Subcutaneous abdominal adipose tissue (tissue), 5 donors: ENCODE results near the gene SLC45A3.
"Not testable (repeated sequence)": the region's sequence is repeated elsewhere in the genome, so short reads cannot be mapped to it uniquely, and the experiment has no call there.

Experiments
- H3K27ac ChIP-seq: one replicate; pipeline ENCODE4 v1.7.0; 2013; ENCODE audit warnings: low read depth, mild to moderate bottlenecking, inconsistent platforms, low read length, moderate library complexity
- H3K27me3 ChIP-seq, 5 donors: one replicate each; pipeline ENCODE4 v1.7.0; 2013; ENCODE audit warnings: low read length in 5 of 5, inconsistent platforms in 1 of 5; ENCODE audit not compliant: control insufficient read depth in 5 of 5, insufficient read depth in 4 of 5
- H3K36me3 ChIP-seq, 5 donors: one replicate each; pipeline ENCODE4 v1.7.0; 2013; ENCODE audit warnings: low read length in 5 of 5; ENCODE audit not compliant: control insufficient read depth in 5 of 5, insufficient read depth in 5 of 5
- H3K4me1 ChIP-seq, 5 donors: one replicate each; pipeline ENCODE4 v1.7.0; 2013; ENCODE audit warnings: low read length in 5 of 5, mild to moderate bottlenecking in 3 of 5, moderate library complexity in 1 of 5; ENCODE audit not compliant: control insufficient read depth in 5 of 5, insufficient read depth in 5 of 5
- H3K4me3 ChIP-seq, 5 donors: one replicate each; pipeline ENCODE4 v1.7.0; 2013; ENCODE audit warnings: low read length in 5 of 5, low read depth in 1 of 5
- H3K9ac ChIP-seq, 5 donors: one replicate each; pipeline ENCODE4 v1.7.0; 2013; ENCODE audit warnings: low read length in 5 of 5, mild to moderate bottlenecking in 4 of 5, moderate library complexity in 3 of 5
- H3K9me3 ChIP-seq, 5 donors: one replicate each; pipeline ENCODE4 v1.7.0; 2013; ENCODE audit warnings: low read length in 5 of 5; ENCODE audit not compliant: control insufficient read depth in 5 of 5
- donor health status: healthy.
- donor health status: healthy.
- donor health status: healthy.
- donor health status: healthy.
- donor health status: healthy.

Gene SLC45A3, protein sequence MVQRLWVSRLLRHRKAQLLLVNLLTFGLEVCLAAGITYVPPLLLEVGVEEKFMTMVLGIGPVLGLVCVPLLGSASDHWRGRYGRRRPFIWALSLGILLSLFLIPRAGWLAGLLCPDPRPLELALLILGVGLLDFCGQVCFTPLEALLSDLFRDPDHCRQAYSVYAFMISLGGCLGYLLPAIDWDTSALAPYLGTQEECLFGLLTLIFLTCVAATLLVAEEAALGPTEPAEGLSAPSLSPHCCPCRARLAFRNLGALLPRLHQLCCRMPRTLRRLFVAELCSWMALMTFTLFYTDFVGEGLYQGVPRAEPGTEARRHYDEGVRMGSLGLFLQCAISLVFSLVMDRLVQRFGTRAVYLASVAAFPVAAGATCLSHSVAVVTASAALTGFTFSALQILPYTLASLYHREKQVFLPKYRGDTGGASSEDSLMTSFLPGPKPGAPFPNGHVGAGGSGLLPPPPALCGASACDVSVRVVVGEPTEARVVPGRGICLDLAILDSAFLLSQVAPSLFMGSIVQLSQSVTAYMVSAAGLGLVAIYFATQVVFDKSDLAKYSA

DNA sequence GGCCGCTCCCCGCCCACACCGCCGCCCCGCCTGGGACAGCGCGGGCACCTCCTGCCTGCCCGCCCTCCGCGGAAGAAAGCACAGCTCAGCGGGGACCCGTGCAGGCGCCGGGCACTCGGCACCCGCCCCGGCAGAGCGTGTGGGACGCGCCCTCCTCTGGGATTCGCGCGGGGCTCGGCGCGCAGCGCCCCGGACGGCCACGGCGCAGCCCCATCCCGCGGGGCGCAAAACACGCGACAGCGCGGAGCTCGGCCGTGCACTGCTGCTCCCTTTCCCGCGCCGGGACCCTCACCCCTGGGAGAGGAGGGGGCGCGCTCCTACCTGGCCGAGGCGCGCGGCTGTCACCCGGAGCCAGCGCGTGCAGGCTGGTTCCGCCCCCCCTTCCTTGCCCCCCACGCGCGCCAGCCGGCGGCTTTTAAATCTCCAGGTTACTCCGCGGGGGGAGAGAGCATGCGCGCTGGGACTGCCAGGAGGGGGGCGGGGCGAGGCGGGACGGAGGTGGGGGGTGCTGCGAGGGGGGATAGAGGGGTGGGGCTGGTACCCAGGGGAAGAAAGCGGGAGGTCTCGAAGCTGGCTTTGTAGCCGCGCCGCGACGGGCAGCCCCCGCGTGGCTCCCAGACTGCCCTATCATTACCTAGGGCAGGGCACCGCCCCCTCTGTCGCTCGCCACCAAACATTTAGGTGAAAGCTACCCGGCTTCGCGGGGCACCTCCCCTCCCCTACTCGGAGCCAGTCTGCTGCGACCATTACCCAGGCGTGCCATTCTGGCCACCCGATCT is at the start of gene SLC45A3:
TSS of gene SLC45A3 (minus strand) at position 437 of the 779 bp plus-strand sequence. CDS start 15,853 bp downstream, outside the sequence.
- Histone ChIP-seq H3K4me3 (peak within 1 kb of the TSS; percentile 49 to 75 (median 64)), H3K36me3 (no peaks in the 10 kb centered on the region), H3K4me1 (peaks cover 0 to 18% (median 14%) of the 10 kb centered on the region in 5 donors), H3K27me3 (peaks cover 0 to 8% (median 3%) of the 10 kb centered on the region in 5 donors), H3K9me3 (no peaks in the 10 kb centered on the region), H3K9ac (peak within 1 kb of the TSS in 3 of 5 donors; percentile 23 to 62 (median 51)), H3K27ac (no peak within 1 kb of the TSS)

DNA sequence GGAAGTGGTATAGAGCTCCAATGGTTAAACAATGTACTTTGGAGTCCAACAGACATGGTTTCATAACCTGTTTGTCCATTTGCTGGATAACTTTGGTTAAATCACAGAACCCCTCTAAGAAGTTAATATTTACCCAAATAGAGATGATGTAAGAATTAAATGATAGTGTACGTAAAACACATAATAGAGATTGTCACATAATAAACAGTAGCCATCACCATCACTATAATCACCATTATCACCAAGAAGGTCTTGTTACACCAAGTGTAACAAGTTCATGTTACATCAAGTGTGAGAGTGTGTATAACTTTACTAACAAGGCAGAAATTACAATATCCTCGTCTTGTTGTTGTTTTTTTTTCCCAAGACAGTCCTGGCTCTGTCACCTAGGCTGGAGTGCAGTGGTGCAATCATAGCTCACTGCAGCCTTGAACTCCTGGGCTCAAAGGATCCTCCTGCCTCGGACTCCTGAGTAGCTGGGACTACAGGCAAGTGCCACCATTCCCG is 46.4 kb upstream of the SLC45A3 start:
- Histone ChIP-seq H3K4me3 (no peak overlapping the region), H3K27ac (no peak overlapping the region), H3K9ac (no peak overlapping the region), H3K4me1 (peaks cover 0 to 9% (median 0%) of the 10 kb centered on the region in 5 donors), H3K27me3 (no peaks in the 10 kb centered on the region), H3K36me3 (peaks cover 13 to 39% (median 19%) of the 10 kb centered on the region in 5 donors), H3K9me3 (no peaks in the 10 kb centered on the region)

DNA sequence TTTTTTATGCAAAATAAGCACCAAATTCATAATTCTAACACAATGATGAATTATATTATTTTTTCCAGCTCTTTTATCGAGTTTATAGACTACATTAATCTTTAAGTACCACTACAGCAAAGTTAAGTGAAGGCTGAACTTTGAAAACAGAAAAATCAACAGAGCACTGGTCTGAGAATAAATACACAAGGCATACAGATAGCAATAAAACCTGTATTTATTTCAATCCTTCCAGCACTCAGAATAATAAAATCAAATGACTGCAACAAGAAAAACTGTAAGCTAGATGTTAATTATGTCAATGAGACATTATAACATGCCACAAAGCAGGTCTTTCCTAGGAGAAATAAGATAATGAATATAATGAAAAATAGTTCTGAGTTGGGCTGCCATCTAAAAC is 45.2 kb upstream of the SLC45A3 start:
- Histone ChIP-seq H3K27ac (no peak overlapping the region), H3K9ac (no peak overlapping the region), H3K27me3 (no peaks in the 10 kb centered on the region), H3K9me3 (no peaks in the 10 kb centered on the region), H3K4me3 (no peak overlapping the region), H3K36me3 (peaks cover 20 to 50% (median 26%) of the 10 kb centered on the region in 5 donors), H3K4me1 (peaks cover 0 to 7% (median 0%) of the 10 kb centered on the region in 5 donors)

DNA sequence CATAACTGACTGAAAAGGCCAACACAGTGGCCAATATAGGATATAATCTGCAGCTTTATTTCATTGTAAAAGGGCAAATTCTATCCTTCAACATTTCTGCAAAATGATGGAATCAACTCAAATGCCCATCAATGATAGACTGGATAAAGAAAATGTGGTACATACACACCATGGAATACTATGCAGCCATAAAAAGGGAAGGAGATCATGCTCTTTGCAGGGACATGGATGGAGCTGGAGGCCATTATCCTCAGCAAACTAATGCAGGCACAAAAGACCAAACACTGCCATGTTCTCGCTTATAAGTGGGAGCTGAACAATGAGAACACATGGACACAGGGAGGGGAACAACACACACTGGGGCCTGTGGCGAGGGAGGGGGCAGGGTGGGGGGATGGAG is 40.4 kb upstream of the SLC45A3 start:
- not testable (repeated sequence) for H3K9ac ChIP-seq, H3K27ac ChIP-seq, H3K27me3 ChIP-seq, H3K4me3 ChIP-seq, H3K4me1 ChIP-seq, H3K9me3 ChIP-seq
- H3K36me3 ChIP-seq, result peaks cover 48 to 72% (median 59%) of the 10 kb centered on the region in 5 donors

DNA sequence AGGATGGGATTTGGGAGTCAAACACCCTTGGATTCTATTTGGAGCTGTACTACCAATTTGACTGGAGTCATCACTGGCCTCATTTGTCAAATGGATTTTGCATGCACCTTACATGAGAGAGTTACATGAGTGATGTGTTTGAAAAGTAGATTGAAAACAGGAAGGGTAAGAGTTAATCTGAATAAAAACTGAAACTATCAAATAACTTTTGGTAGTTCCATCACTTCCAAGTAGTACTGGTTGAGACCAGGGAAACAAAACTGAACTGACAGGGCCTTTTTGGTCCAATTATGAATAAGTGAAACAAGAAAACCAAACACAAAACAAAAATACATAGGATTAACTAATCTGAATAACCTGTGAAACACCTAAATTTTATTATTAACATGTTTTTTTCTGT is 39.5 kb upstream of the SLC45A3 start:
- Histone ChIP-seq H3K4me1 (no peaks in the 10 kb centered on the region), H3K36me3 (peaks cover 53 to 75% (median 68%) of the 10 kb centered on the region in 5 donors), H3K9ac (no peak overlapping the region), H3K4me3 (no peak overlapping the region), H3K27ac (no peak overlapping the region), H3K9me3 (no peaks in the 10 kb centered on the region), H3K27me3 (no peaks in the 10 kb centered on the region)

DNA sequence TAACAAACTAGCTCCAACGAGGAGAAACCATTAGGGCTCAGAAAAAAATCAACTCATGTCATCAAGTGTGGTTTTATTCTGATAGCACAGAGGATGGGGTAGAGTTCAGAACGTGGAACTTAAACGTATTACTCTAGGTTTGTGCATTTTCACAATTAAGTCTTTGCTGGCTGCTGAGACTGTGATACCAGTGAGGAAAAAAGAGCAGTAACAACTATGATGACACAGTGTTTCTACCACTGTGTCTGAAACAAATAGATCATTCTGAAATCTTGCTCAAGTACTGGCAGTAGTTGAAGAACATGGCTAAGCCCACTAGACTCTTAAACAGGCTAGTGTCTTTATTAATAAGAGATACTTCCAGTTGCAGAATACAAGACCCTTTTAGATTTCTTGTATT is 38.7 kb upstream of the SLC45A3 start:
- H3K27ac ChIP-seq, result no peak overlapping the region
- H3K9ac ChIP-seq, result no peak overlapping the region
- H3K4me1 ChIP-seq, result peaks cover 0 to 3% (median 0%) of the 10 kb centered on the region in 5 donors
- H3K27me3 ChIP-seq, result no peaks in the 10 kb centered on the region
- H3K9me3 ChIP-seq, result no peaks in the 10 kb centered on the region
- peaks cover 53 to 74% (median 68%) of the 10 kb centered on the region in 5 donors for H3K36me3 ChIP-seq
- H3K4me3 ChIP-seq, result no peak overlapping the region

DNA sequence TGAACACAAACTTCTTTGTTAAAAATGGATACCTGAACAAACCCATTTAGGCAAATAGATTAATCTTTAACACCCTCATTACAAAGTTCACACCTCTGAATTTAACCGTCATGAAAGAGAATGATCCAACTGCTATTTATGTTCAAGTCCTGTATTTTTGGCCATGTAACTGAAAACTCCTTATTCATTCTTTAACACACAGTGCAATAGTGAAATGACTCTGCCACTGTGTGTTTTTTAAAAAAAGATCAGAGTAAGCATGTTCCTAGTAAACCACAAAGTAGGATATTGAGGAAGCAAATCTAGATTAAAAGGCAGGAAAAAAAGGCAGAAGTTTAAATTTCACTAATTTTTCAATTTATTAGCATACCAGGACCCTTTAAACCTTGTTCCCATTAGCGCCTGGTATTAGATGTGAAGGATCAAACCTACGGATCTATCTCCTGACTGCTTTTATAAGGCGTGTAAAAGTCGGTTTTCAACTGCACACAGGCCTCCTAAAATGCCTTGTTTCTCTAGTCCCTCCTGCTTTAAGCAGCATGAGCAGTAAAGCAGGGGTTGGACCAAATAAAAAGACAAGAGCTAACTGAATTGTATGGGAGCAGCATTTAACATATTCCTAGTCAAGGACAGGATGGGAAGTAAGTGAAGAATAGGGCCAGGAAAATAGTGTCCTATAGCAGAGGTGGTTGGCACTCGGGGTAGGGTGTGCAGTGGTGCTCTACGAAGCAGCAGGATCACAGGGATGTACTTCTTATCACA is 36.2 kb upstream of the SLC45A3 start:
- Histone ChIP-seq H3K27ac (no peak overlapping the region), H3K36me3 (peaks cover 53 to 67% (median 57%) of the 10 kb centered on the region in 5 donors), H3K4me1 (peaks cover 0 to 5% (median 0%) of the 10 kb centered on the region in 5 donors), H3K9ac (no peak overlapping the region), H3K9me3 (no peaks in the 10 kb centered on the region), H3K4me3 (no peak overlapping the region), H3K27me3 (no peaks in the 10 kb centered on the region)

DNA sequence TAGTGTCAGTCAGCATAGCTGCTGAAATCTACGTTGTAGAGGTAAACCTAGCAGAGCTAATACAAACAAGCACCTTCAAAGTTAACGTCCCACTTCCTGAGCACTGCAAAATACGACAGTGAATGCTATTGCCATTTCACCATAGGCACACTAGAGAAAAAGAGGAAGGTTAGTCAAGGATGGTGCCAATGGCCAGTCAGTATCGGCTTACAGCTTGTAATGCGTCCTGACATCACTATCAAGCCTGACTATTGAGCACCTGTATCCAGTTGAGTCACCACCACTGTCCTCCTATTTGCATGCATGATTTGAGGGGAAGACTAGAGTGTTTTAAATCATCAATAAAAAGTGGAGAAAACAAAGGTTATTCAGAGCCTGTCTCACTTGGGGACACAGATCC is 35.3 kb upstream of the SLC45A3 start:
- Histone ChIP-seq H3K4me1 (peaks cover 0 to 5% (median 0%) of the 10 kb centered on the region in 5 donors), H3K36me3 (peaks cover 47 to 58% (median 50%) of the 10 kb centered on the region in 5 donors)

DNA sequence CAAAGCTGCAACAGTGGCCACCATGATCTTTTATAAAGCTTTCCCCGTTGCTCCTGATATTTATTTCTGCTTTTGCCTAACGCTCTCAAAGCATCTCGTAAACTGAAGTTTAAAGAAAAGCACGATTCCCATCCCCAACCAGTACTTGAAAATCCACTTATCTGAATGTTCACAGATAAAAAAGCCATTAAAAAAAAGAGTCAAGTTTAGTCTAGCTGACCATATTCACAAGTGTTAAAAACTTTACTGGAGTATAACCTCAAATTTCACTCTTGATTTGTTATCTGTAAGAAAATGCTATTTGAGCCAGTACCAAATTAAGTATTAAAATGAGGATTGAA is 34.6 kb upstream of the SLC45A3 start:
- H3K9me3 ChIP-seq, result no peaks in the 10 kb centered on the region
- H3K36me3 ChIP-seq, result peaks cover 39 to 57% (median 43%) of the 10 kb centered on the region in 5 donors
- H3K27me3 ChIP-seq, result no peaks in the 10 kb centered on the region
- H3K27ac ChIP-seq, result peak overlapping the region; percentile 16
- H3K9ac ChIP-seq, result no peak overlapping the region
- peaks cover 0 to 5% (median 0%) of the 10 kb centered on the region in 5 donors for H3K4me1 ChIP-seq
- H3K4me3 ChIP-seq, result no peak overlapping the region

More for the DNA sequence above, 35.3 kb upstream of the SLC45A3 start:
- Histone ChIP-seq H3K27me3 (no peaks in the 10 kb centered on the region), H3K27ac (no peak overlapping the region), H3K9me3 (no peaks in the 10 kb centered on the region), H3K9ac (no peak overlapping the region), H3K4me3 (no peak overlapping the region)
